Keratinocyte (primary cell): ENCODE data around the gene CNOT6.

Experiments
- CTCF ChIP-seq, 3 experiments: IDR thresholded peaks in 1 of 3; conservative IDR thresholded peaks in 1 of 3; optimal IDR thresholded peaks in 1 of 3; 2 replicates in 2 of 3; 3 replicates in 1 of 3; pipeline versions ENCODE3 to v1.5.1; 2011; ENCODE audit warnings: low read length in 3 of 3, mild to moderate bottlenecking in 3 of 3, moderate library complexity in 2 of 3, control low read depth in 1 of 3, inconsistent platforms in 1 of 3; ENCODE audit not compliant: insufficient read depth in 2 of 3; ENCODE audit errors: extremely low read depth in 1 of 3
- EZH2 ChIP-seq: IDR thresholded peaks from one replicate; pipeline ENCODE4 v1.6.1; 2012; ENCODE audit warnings: inconsistent platforms, mild to moderate bottlenecking, low read length, moderate library complexity

- TF ChIP-seq EZH2: no peak
- TF ChIP-seq CTCF (optimal IDR thresholded peaks at IDR 0.05 in 1 of 3, IDR thresholded peaks at IDR 0.05 in 1 of 3, conservative IDR thresholded peaks at IDR 0.05 in 1 of 3; ENCODE audit: extremely low read depth in 1 of 3, insufficient read depth in 2 of 3, low read length in 3 of 3): no peak
Observed at GRCh38 chr5:180555168-180555921, 61.2 kb downstream of the CNOT6 start.
